GM21619 (cell line): ENCODE results near the gene MYOG.

Experiments
- ATAC-seq: cut with Tn5 transposase; IDR thresholded peaks from one replicate; pipeline ENCODE4 v1.9.1; 2021; ENCODE audit not compliant: unreplicated experiment

MYOG gene

GRCh38 chr1:203048555-203049051 is 37.2 kb downstream of the MYOG start:
- no peak for ATAC-seq

GRCh38 chr1:203048086-203048485 is 37.7 kb downstream of the MYOG start:
- no peak for ATAC-seq

DNA sequence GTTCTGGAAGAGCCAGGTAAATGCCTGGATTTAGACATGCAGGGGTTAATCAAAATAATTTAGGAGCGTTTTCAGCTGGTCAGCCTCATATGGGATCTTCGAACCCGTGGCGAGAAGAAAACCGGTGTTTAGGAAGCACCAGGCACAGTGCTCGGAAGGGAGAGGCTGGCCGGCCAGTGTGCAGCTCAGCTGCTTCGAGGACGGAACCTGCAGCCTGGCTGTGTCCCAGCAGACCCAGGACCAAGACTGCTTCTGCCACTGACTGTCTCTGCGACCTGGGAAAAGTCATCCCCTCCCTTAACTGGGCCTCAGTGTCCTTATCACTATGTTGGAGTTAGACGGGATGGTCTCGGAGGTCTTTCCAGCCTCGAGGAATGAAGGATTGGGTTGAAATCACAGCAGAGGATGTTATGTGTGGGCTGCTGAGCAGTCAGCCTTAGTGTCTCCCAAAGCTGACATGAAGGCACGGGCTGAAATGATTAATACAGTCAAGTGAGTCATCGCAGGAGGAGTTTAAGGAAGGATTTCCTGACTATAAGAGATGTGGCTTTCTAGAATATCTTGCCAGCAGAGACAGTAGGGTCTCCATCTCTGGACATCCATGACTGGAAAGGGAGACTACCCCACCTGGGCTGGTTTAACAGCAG is 38.7 kb downstream of the MYOG start:
- no peak for ATAC-seq

DNA sequence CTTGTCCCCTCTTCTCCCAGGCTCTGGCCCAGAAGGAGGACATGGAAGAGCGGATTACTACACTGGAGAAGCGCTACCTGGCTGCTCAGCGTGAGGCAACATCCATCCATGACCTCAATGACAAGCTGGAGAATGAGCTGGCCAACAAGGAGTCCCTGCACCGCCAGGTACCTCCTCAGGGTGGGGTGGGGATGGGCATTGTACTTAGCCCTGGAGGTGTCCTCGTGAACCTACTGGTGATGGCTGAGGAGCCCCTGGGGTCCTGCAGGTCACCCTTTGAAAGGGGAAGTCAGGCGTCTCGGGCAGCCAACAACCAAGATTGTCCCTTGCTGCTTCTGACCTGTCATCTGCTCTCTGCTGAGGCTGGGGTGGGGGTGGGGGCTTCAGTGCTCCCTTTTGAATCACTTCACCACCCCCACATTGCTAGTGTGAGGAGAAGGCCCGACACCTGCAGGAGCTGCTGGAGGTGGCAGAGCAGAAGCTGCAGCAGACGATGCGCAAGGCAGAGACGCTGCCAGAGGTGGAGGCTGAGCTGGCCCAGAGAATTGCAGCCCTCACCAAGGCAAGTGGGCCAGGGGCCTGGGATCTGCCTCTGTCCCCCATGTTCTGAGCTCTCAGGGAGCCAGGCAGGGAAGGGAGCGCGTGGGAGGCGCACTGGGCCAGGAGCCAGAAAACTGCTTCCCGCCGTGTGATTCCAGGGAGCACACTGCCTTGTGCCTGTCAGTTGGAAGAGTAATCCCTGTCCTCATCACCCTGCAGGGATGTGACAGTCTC is 39.8 kb downstream of the MYOG start:
- no peak for ATAC-seq

DNA sequence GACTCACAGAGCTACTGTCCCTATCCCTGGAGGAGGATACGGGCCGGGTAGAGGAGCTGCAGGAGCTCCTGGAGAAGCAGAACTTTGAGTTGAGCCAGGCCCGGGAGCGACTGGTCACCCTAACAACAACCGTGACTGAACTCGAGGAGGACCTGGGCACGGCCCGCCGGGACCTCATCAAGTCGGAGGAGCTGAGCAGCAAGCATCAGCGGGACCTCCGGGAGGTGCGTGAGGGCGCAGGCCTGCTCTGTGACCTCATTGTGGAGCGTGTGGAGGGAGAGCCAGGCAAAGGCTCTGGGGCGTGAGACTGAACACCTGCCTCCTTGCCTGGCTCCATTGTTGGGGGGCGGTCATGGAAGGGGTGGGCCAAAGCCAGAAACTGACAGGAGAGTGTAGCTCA is 40.5 kb downstream of the MYOG start:
- ATAC-seq: no peak

- no peak for ATAC-seq
Measured at GRCh38 chr1:203044546-203045250, 41.1 kb downstream of the MYOG start.

- no peak for ATAC-seq
Measured at GRCh38 chr1:203043830-203044545, 41.8 kb downstream of the MYOG start.

DNA sequence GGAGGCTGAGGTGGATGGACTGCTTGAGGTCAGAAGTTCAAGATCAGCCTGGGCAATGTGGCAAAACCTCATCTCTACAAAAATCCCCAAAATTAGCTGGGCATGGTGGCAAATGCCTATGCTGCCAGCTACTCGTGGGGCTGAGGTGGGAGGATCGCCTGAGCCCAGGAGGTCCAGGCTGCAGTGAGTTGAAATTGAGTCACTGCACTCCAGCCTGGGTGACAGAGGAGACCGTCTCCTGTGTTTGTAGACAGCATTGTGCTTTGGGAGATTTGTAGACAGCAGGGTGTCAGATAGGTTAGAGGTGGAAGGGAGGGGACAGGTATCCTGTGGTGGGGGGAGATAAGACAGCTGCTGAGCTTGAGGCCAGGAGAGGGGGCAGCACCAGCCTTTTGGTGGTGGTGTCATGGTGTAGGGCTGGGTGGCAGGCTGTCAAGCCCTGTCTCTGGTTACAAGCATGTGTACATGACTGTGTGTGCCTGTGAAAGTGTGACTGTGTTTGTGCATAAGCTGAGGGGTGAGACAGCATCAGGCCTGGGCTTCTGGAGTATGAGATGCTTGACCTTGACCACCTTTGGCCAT is 44.4 kb downstream of the MYOG start:
- ATAC-seq: no peak

GRCh38 chr1:203040513-203041275 is 45.1 kb downstream of the MYOG start:
- no peak for ATAC-seq

DNA sequence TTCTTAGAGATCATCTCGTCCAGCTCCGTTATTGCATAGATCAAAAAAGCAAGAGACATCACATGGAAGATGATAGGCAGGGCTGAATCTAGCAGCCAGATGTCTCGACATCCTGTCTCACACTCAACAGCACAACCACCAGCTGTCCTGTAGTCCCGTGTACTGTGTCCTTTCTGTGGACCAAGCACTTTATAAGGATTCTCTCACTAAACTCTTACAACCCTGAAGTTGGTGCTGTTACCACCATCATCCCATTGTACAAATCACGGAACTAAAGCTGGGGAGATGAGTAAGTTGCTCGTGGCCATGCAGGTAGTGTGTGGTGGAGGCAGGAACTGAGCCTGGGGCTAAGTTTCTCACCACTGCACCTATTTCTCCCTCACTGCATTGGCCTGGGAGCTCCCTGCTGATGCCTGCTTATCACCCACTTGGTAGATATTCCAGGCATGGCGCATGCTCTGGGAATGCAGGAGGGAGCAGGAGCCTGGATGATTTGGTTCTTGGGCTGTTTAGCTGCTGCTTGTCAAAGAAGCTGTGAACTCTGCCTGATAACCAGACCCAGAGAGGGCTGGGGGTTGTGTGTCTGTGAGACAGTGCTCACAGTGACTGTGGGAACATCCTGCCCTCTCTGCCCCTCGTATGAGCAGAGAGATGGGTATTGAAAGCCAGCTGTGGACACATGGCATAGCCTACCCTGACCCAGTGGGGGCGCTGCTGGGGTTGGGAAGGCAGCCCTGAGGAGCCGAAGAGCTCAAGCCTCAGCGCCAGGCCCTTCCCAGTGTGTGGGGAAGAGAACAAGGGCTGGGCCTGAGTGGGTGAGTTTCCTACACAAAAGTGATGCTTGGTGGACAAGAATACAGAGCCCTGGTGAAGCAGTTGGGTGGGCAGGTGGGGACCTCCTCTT is 46.0 kb downstream of the MYOG start:
- no peak for ATAC-seq

- ATAC-seq: no peak
Measured at GRCh38 chr1:203038891-203039608, 46.8 kb downstream of the MYOG start.

GRCh38 chr1:203038217-203038741 is 47.5 kb downstream of the MYOG start:
- peak; percentile 67 for ATAC-seq

- ATAC-seq: peak; percentile 5
Measured at GRCh38 chr1:203037509-203038190, 48.2 kb downstream of the MYOG start.

- no peak for ATAC-seq
Measured at GRCh38 chr1:203036537-203036936, 49.3 kb downstream of the MYOG start.

DNA sequence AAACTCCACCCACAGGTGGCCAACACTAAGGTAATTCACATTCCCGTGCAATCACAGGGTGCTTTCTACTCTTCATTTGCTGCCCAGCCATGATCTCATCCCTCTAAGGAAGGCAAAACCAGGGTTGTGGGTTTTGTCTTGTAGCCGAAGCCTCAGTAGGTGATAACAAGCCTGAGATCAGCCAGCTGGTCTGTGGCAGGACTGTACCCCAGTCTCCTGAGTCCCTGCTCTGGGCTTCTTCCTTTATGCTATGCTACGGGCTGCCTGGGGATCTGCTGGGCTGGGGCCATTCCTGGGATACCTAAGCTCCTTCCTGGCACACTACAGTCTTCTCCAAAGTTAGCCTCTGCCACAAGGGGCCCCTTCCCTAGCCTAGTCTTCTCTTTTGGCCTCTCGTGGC is 49.7 kb downstream of the MYOG start:
- no peak for ATAC-seq

- no peak for ATAC-seq
Measured at GRCh38 chr1:203035111-203036000, 50.5 kb downstream of the MYOG start.
